NCI-H524 (cell line): Measurements from ENCODE around the gene ZNF668.

Source experiments
- DNase-seq, 2 experiments: peaks; one replicate each; lab custom pipeline; 2025; lab: John Stamatoyannopoulos, UW

The ZNF668 gene

DNA sequence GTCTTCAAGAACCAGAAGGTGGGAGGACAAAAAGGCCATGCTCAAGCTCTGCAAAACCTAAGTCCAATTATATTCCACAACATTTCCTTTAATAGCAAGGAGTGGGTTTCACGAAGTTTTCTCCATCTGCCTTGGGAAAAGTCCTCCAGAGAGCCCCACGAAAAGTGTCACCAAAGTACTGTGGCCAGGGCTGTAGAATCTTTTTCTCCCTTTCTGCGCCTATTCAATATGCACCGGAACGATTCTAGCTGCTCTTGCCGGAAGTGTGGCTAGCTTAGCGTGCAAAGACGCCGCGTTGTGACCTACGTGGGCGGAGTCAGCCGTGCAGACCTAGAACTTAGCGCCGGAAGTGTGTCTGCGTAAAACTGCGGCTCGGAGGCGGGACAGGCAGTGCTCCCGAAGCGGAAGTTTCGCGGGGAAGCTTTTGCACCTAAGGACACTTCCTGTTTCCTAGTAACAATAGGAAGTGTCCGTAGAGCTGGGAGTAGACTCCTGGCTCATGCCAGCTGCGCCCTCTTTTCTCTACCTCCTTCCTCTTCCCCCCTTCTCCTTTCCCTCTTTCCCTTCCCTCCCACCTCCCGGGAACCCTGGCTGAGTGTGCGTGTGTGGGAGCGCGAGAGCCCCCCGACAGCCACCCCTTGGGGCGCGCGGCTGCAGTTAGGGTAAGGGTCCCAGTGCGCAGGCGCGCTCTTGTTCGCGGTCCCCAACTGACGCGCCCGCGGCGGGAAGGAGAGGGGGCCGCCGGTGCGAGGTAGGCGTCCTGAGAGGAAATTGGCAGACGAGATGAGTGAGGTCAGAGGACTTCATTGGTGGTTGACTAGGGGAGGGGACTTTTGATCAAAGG is at the start of gene ZNF668, which contains the start of gene ZNF646:
ZNF668 (minus strand) TSS at position 271 of the 844 bp plus-strand sequence. CDS start 9,781 bp downstream, outside the sequence.
ZNF646 (plus strand) TSS at position 453 of the 844 bp plus-strand sequence. CDS start 1,903 bp downstream, outside the sequence.
- peak; percentile 98 to 100 for DNase-seq

- DNase-seq, result no peak
Measured at GRCh38 chr16:31120129-31120528, 46.1 kb upstream of the ZNF668 start.

GRCh38 chr16:31118223-31119155 is 44.4 kb upstream of the ZNF668 start:
- DNase-seq, result no peak

GRCh38 chr16:31117384-31118222 is 43.6 kb upstream of the ZNF668 start, which contains the start of gene KAT8:
KAT8 (plus strand) TSS chr16:31117664; CDS start chr16:31117682, 18 bp downstream.
- peak; percentile 96 to 99 for DNase-seq

DNA sequence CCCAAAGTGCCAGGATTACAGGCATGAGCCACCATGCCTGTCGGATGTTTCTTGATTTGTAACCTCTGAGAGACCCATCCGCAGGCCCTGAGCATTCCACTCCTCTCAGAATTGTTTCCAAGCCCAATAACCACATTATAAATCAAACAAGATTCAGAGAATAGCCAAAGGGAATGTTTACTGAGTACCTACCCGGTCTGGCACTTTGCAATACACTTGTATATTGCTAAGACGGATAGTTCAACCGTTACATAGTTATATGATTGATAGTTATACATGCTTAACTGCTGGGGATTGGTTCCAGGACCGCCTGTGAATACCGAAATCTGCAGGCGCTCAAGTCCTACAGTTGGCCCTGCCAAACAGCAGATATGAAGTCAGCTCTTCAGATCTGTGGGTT is 40.4 kb upstream of the ZNF668 start:
- DNase-seq, result no peak

DNA sequence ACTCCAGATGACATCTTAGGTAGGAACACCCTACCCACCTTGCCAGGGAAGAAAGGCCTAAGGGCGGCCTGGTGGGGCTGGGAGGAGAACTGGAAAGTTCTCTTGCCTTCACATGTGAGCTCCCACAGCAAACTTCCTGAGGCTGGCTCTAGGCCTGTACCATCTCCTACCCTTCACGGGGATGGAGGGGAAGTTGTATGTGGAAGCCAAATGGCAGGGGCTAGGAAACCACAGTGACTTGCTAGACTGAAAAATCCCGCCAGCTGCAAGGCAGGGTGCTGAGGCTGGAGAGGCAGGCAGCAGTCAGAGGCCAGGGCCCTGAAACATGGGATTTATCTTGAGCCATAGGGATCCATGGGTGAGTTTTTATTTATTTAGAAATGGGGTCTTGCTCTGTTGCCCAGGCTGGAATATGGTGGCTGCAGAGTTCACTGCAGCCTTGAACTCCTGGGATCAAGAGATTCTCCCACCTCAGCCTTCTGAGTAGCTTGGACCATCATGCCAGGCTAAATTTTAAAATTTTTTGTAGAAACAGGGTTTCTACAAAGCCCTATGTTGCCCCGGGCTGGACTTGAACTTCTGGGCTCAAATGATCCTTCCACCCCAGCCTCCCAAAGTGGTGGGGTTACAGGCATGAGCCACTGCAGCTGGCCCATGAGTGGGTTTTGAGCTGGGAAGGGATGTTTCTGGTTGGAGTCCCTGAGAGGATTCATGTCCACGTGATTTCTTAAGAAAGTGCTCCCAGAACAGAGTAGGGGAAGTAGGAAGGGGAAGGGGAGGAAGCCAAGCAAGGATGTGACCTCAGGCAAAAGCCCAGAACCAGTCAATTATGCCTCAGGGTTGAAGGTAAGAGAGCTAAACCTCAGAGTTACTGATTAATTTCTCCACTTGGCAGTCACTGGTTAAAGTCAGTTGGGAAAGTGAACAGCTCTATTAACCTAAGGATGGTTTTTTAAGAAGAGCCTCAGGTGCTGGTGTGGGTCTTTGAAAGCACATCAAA is 39.4 kb upstream of the ZNF668 start:
- DNase-seq, result no peak

GRCh38 chr16:31112711-31113110 is 38.7 kb upstream of the ZNF668 start:
- no peak for DNase-seq

GRCh38 chr16:31111881-31112466 is 37.9 kb upstream of the ZNF668 start:
- DNase-seq, result no peak

- no peak for DNase-seq
Measured at GRCh38 chr16:31110106-31111034, 36.3 kb upstream of the ZNF668 start.

DNA sequence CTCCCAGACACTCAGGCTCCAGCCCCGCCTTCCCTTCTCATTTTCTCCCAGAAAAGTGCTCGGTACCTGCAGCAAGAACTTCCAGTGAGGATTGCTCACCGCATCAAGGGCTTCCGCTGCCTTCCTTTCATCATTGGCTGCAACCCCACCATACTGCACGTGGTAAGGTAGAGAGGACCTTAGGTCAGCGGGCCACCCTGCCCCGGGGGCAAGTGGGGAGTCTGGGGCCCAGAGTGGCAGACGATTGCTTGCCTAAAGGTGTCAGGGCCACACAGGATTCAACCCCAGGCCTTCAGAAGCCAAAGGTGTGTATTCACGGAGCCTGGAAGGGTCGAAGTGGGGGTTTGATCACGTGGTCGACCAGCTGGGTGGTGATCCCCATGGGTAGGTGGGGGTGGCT is 35.6 kb upstream of the ZNF668 start:
- no peak for DNase-seq

DNA sequence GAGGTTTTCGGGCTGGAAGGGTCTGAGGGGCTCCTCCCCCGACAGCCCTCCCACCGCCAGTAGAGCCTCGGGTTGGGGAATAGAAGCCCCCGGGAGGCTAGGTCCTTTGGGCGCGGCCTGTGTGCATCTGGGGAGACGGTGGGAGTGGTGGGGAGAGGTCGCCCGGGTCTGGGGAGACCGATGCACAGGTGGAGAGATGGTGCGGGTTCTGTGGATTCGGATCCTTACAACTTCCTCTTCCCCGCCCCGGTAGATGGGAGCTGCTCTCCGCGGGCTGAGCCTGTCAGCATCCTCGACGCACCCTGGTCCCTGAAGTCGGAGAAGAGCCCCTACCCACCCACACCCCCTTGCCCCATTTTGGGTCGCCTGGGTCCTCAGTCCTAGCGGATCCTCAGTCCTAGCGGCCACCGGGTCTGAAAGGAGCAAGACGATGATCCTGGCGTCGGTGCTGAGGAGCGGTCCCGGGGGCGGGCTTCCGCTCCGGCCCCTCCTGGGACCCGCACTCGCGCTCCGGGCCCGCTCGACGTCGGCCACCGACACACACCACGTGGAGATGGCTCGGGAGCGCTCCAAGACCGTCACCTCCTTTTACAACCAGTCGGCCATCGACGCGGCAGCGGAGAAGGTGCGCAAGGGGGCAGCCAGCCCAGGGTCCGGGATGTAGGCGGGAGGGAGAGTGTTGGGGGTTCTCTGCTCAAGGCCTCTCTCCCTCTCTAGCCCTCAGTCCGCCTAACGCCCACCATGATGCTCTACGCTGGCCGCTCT is 34.9 kb upstream of the ZNF668 start:
- DNase-seq, result no peak

GRCh38 chr16:31108035-31108793 is 34.2 kb upstream of the ZNF668 start, which contains the start of gene BCKDK:
BCKDK (plus strand) TSS chr16:31108386; CDS start chr16:31109224, 838 bp downstream.
- peak; percentile 66 to 90 for DNase-seq

DNA sequence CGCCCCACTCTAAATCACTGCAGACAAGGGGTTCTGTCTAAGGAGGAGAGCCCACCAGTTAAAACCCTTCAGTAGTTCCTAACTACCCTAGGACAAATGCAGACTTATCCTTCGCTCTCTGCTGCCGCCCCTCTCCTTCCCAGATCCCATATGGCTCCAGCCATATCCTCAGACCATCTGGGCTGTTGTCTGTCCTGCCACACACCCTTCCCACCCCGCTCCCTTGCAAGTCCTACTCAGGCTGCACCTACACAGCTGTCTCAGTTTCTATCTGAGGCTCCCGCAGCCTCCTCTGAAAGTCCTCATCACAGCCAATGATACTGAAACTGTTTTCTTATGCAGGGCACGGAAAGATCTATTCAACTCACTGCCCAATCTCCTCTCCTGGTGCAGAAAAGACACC is 33.4 kb upstream of the ZNF668 start:
- DNase-seq, result peak; percentile 81 to 95

- peak in 1 of 2 experiments; percentile 61 for DNase-seq
Measured at GRCh38 chr16:31106509-31107464, 32.7 kb upstream of the ZNF668 start.

DNA sequence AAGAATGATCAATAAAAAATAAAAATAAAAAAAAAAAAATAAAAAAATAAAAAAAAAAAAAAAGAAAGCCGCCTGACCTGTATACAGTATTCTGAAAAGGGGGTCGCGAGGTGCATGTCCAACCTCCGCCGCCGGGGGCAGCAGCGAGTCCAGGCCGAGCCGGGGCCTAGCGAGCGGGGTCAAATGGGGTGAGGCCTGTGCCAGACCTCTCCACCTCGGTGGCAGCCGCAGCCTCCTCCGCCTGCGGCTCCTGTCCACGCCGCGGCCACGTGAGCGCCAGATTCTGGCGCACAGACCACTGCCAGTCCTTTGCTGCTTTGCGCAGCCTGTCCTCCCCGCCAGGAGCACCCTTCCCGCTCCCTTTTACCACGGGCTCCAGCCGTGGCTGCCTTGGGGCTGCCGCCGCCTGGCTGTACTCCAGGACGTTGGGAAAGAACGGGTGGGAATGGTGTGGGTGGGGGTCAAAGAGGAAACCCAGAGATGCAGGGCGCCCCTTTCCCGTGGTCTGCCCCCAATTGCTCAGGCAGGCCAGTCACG is 31.7 kb upstream of the ZNF668 start:
- peak; percentile 17 to 46 for DNase-seq
